ENCODE results near the gene TLE3.
A peak's percentile ranks its signal among the peaks of the same experiment; 100 is the strongest.
"Not testable (repeated sequence)": the region's sequence is repeated elsewhere in the genome, so short reads cannot be mapped to it uniquely, and the experiment has no call there.

Gene TLE3

GRCh38 chr15:70125605-70126004 lies 27.9 kb upstream of the TLE3 start:
- no peak for DNase-seq

- DNase-seq: peak; percentile 64
Observed at GRCh38 chr15:70121624-70122302, 24.0 kb upstream of the TLE3 start.

DNA sequence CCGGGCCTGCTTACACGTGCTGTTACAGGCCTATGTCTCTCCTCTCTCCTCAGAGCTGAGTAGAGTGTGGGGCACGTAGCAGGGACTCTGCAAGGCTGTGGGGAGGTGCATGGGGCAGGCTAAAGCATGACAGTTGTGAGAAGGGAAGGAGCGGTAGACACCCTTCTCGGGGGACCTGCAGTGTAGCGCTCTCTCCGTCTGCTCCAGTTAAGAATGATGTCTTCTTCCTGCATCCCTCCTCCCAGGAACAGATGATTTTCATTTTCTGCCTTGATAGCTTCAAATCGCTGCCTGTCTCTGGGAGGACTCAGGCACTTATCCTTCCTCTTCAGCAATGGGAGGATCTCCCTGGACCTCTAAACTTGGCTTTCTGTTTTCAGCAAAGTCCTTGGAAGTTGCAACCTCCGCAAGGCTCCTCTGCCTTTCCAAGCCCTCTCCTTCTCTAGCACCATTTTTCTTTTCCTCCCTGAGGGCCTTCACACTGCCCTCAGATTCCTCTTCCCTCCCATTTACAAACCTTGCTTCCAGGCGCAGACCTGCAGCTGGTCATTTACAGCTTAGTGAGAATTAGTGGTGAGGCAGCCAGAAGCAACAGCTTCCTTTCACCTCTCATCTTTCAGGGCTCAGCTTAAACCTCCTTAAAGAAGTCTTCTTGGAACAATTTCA lies 23.4 kb upstream of the TLE3 start:
- no peak for DNase-seq

DNA sequence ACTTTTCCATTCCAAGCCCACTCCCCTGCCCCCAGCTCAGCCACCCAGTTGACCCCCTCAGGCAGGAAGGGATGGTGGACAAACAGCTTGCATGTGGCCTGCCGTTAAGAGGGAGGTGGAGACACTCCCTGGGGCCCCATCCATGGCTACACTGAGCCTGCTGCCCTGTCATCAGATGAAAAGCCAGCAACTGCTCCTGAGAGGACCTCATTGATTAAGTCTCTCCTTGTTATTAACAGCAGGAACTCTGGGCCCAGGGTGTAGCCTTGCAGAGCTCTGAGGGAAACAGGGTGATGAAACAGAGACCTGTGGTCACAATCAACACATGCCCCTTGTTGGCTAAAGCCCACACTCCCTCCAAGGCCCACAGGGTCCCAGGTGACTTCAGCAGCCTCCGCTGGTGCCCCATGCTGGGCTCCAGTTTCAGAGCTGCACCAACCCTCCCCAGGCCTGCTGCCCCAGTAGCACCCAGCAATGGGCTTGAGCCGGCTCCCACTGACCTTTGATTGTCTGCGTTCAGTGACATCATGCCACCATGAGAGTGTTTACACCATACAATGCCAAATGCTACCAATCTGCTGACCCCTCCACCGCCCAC lies 22.3 kb upstream of the TLE3 start:
- DNase-seq: no peak

DNA sequence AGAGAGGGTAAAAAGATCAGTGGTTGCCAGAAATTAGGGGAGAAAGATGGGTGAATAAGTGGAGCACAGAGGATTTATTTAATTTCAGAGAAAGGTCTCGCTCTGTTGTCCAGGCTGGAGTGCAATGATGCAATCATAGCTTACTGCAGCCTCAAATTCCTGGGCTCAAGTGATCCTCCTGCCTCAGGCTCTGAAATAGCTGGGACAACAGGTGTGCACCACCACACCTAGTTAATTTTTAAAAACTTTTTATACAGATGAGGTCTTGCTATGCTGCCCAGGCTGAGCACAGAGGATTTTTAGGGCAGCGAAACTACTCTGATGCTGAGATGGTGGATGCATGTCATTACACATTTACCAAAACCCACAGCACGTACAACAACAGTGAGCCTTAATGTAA lies 20.9 kb upstream of the TLE3 start:
- DNase-seq: no peak

GRCh38 chr15:70116317-70116716 lies 18.6 kb upstream of the TLE3 start:
- no peak for DNase-seq

- peak; percentile 12 for DNase-seq
Observed at GRCh38 chr15:70114221-70114620, 16.5 kb upstream of the TLE3 start.

- no peak for DNase-seq
Observed at GRCh38 chr15:70113304-70113700, 15.6 kb upstream of the TLE3 start.

GRCh38 chr15:70112572-70113303 lies 15.0 kb upstream of the TLE3 start:
- DNase-seq: not testable (repeated sequence)

DNA sequence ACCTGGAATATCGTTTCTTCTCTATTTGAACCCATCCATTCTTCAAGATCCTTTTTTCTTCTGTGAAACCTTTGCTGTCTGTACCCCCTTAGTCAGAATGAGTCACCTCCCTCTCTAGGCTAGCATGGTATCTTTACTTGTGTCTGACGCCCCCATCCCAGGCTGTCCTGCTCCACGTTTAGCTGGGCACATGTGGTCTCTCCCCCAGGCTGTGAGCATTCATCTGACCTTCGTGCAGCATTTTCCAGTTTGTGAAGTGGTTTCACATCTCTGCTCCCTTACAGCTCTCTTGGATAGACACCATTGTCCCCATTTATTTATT lies 14.3 kb upstream of the TLE3 start:
- DNase-seq: peak; percentile 15

DNA sequence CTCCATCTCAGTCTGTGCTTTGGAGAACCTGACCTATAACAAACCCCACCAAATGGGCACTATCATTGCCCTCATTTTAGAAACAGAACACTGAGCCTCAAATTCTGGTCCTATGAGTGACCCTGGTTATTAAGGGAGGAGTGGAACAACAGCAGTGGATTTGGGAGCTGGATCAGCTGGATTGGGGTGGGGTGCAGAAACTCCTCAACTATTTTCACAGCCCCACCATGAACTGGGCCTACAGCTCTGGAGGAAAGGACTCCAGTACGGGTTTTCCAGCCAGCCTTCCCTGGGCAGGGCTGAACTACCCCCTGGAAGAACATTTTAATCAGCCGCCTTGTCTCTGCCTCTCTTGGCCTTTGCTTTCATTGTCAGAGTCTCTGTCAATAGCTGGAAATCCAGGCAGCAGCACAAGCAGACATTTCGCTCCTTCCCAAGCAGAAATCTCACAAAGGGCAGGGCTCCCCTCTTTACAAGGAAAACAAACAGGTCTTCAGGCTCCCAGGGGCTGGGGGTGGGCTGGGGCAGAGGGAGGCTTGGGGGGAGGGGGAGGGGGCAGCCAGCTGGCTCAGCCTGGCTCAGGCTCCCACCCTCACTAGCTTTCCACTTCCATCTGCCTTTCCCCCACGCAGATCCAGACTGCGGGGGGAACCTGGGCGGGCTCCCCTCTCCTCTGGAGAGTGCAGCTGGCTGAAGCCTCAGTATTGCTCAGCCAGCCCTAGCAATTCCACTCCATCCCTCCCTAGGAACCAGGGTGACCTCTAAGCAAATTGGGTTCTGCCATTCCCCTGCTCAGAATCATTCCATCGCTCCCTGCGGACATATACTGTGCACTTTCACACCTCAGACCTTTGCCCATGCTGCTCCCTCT lies 13.7 kb upstream of the TLE3 start:
- DNase-seq: peak; percentile 86

GRCh38 chr15:70109978-70110377 lies 12.3 kb upstream of the TLE3 start:
- no peak for DNase-seq

- no peak for DNase-seq
Observed at GRCh38 chr15:70109531-70109930, 11.8 kb upstream of the TLE3 start.

DNA sequence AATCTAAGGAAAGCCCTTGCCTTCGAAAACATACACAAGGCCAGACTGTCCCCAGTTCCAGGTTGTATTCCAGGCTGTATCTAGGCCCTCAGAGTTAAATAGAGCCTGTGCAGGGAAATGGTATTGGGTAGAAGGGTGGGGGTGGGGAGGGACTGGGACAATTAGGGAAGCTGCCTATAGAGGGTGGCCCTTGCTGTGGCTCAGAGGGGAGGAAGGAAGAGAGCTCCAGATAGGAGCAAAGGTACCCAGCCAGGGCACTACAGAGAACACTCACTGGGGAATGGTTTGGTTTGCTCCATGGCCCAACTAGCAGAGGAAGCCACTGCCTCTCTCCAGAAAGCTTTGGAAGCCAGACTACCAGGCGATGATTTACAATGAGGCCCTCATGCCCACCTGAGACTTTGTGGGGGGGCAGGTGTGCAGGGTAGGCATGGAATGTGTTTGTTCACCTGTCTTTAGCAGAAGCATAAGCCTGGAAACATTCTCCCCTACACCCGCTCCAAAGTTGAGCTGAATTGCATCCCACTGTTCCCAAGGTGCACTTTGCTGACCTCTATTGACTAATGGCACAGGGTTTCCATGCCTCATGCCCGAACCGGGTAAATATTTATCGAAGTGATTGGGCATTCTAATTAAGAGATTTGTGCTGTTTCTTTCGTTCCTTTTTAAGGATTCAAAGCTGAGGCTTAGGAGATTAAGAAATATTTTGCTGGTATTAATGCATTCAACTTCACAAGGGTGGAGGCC lies 6.3 kb upstream of the TLE3 start:
- DNase-seq: no peak

GRCh38 chr15:70102827-70103226 lies 5.1 kb upstream of the TLE3 start:
- DNase-seq: no peak

DNA sequence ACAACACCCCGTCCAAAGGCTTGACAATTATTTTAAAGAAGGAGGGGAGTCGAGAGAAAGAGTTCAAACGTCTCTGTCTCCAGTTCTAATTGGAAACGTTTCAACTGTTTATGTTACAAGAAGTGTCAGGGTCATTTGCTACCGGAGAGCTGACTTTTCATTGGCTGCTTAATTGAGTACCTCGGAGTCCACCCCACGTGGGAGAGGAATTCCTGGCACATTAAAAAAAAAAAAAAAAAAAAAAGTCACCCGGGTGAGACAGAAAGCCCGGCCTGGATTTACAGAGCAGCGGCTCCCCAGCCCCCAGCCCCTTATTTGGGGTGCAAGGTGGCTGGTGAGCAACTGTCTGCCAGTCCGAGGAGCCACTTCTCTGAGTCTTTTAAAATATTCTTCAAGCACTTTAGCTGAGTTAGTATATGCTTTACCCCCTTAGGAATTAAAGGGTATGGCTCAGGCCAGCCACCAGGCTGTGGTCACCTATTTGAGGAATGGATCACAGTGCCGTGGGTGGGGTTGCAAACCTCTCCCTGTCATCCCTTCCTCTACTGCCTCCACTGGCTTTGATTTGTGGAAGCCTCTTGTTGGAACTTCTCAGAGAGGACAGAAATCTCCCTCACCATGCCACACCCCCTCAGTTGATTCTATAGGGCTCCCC lies 3.9 kb upstream of the TLE3 start:
- peak; percentile 84 for DNase-seq

- DNase-seq: peak; percentile 31
Observed at GRCh38 chr15:70100474-70101341, 3.0 kb upstream of the TLE3 start.

- DNase-seq: no peak
Observed at GRCh38 chr15:70099967-70100473, 2.3 kb upstream of the TLE3 start.

DNA sequence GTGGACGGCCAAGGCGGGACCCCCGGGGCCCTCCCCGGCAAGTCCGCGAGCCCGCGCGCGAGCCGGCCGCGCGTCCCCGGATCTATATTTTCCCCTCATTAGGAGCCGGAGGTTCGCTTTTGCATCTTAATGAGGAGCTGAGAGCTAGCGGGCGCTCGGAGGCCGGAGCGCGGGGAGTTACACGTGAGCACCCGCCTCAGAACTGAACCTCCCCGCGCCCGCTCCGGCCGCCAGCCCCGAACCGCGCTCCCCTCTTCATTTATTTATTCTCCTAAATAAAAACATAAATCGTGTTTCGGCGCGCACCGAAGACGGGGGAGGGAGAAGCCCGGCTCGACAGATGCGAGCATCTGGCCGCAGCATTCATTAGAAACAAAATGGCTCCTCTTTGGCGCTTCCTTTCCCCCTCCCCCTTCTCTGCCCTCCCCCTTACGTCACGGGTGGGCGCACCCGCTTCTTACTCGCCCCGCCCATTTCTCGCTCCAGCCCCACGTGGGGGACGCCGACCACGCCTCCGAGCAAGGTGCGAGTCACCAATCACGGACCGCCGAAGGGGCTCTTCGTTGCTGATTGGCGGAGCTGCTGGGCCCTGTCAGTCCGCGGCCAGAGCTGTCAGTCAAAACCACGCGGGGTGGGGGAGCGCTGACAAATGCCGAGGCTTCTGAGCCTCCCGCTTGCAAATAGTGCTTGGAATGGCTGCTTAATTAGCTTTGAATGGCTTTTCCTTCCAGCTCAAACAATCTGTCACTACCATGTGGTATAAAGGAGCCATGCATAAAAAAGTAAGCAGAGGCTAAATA lies 1.6 kb upstream of the TLE3 start:
- peak; percentile 98 for DNase-seq

Measured in fibroblast of skin of back (primary cell).